Effector memory CD4-positive, alpha-beta T cell (primary cell): ENCODE data around the gene IGSF3.

Experiments used
- DNase-seq, 3 donors: peaks; one replicate each; pipeline ENCODE4 v3.0.0-alpha.2; 2020
- H3K27ac ChIP-seq: 2 replicates; pipeline ENCODE4 v1.7.0; 2013; ENCODE audit warnings: mild to moderate bottlenecking, low read length, moderate library complexity; ENCODE audit not compliant: insufficient read depth, poor library complexity, severe bottlenecking
- H3K27me3 ChIP-seq: replicated peaks from 2 replicates; pipeline ENCODE4 v1.7.0; 2013; ENCODE audit warnings: mild to moderate bottlenecking, low read length; ENCODE audit not compliant: insufficient read depth, control insufficient read depth, poor library complexity, severe bottlenecking
- H3K36me3 ChIP-seq: 2 replicates; pipeline ENCODE4 v1.7.0; 2013; ENCODE audit warnings: mild to moderate bottlenecking, low read length, moderate library complexity; ENCODE audit not compliant: control insufficient read depth, insufficient read depth
- H3K4me1 ChIP-seq: 2 replicates; pipeline ENCODE4 v1.7.0; 2013; ENCODE audit warnings: low read length, mild to moderate bottlenecking; ENCODE audit not compliant: control insufficient read depth, insufficient read depth, poor library complexity, severe bottlenecking
- H3K4me3 ChIP-seq: 2 replicates; pipeline ENCODE4 v1.7.0; 2013; ENCODE audit warnings: low read length, low read depth, mild to moderate bottlenecking; ENCODE audit not compliant: insufficient read depth, poor library complexity, severe bottlenecking
- H3K9me3 ChIP-seq: 2 replicates; pipeline ENCODE4 v1.7.0; 2013; ENCODE audit warnings: mild to moderate bottlenecking, low read length, moderate library complexity; ENCODE audit not compliant: control insufficient read depth

IGSF3 gene

DNA sequence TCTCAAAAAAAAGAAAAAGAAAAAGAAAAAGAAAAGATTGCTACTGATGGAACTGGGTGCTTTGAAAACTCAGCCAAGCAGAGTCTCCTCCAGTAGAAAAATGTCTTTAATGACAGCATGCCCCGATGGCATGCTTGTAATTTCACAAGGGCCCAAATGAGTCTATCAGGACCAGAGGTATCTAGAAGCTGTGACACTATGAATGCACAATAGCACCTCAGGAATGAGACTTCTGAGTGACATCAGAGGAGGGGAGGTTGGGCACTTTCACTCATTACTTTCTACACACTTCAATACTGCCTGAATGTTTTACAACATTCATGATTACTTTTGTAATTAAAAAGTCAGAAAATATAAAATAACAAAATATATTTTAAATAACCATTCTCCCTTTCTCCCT is 81.6 kb downstream of the IGSF3 start:
- H3K36me3 ChIP-seq: no peaks in the 10 kb centered on the region
- no peak overlapping the region for H3K27ac ChIP-seq

GRCh38 chr1:116581323-116581885 is 86.1 kb downstream of the IGSF3 start:
- DNase-seq: no peak
- Histone ChIP-seq H3K4me1 (no peaks in the 10 kb centered on the region), H3K36me3 (no peaks in the 10 kb centered on the region), H3K9me3 (no peaks in the 10 kb centered on the region), H3K27ac (no peak overlapping the region), H3K4me3 (no peak overlapping the region), H3K27me3 (no peaks in the 10 kb centered on the region)

More for the DNA sequence above, 81.6 kb downstream of the IGSF3 start:
- Histone ChIP-seq H3K4me3 (no peak overlapping the region), H3K4me1 (no peaks in the 10 kb centered on the region), H3K27me3 (no peaks in the 10 kb centered on the region), H3K9me3 (no peaks in the 10 kb centered on the region)
- no peak for DNase-seq

DNA sequence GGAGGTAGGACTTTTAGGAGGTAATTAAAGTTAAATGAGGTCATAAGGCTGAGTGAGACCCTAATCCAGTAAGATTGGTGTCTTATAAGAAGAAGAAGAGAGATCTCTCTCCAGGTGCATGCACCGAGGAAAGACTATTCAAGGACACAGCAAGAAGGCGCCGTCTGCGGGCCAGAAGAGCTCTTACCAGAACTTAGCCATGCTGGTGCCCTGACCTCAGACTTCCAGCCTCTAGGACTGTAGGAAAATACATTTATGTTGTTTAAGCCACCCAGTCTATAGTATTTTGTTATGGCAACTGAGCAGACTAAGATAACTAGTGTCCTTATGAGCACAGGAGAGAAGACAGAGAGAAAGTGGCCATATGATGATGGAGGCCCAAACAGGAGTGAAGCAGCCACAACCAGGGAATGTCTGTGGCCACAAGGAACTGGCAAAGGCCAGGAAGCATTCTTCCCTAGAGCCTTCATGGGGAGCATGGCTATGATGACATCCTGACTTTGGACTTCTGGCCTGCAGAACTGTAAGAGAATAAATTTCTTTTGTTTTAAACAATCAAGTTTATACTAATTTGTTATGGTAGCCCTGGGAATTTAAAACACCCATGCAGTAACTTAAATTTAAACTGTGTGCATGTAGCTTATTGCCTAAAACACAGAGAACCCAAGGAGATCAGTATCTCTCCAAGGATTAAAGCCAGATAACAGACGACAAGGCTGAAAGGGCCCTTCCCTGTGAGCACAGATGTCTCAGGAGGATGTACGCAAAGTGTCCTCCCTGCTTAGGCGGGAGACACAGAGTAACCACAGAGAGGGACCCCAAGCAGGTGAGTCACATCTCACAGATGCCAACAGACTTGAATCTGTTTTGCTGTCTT is 86.8 kb downstream of the IGSF3 start:
- Histone ChIP-seq H3K9me3 (no peaks in the 10 kb centered on the region), H3K36me3 (no peaks in the 10 kb centered on the region), H3K4me1 (no peaks in the 10 kb centered on the region), H3K27ac (no peak overlapping the region), H3K4me3 (no peak overlapping the region), H3K27me3 (no peaks in the 10 kb centered on the region)
- no peak for DNase-seq

GRCh38 chr1:116579259-116579875 is 88.2 kb downstream of the IGSF3 start:
- Histone ChIP-seq H3K27me3 (no peaks in the 10 kb centered on the region), H3K36me3 (no peaks in the 10 kb centered on the region), H3K27ac (no peak overlapping the region), H3K9me3 (no peaks in the 10 kb centered on the region), H3K4me1 (no peaks in the 10 kb centered on the region), H3K4me3 (no peak overlapping the region)
- no peak for DNase-seq

- Histone ChIP-seq H3K4me1 (no peaks in the 10 kb centered on the region), H3K9me3 (no peaks in the 10 kb centered on the region), H3K4me3 (no peak overlapping the region), H3K36me3 (no peaks in the 10 kb centered on the region), H3K27ac (no peak overlapping the region), H3K27me3 (no peaks in the 10 kb centered on the region)
- no peak for DNase-seq
Measured at GRCh38 chr1:116578581-116578980, 89.0 kb downstream of the IGSF3 start.

- no peaks in the 10 kb centered on the region for H3K4me1 ChIP-seq
- H3K9me3 ChIP-seq: no peaks in the 10 kb centered on the region
- no peaks in the 10 kb centered on the region for H3K36me3 ChIP-seq
- DNase-seq: no peak
- no peak overlapping the region for H3K4me3 ChIP-seq
- H3K27ac ChIP-seq: no peak overlapping the region
- no peaks in the 10 kb centered on the region for H3K27me3 ChIP-seq
Measured at GRCh38 chr1:116577759-116578314, 89.7 kb downstream of the IGSF3 start.

DNA sequence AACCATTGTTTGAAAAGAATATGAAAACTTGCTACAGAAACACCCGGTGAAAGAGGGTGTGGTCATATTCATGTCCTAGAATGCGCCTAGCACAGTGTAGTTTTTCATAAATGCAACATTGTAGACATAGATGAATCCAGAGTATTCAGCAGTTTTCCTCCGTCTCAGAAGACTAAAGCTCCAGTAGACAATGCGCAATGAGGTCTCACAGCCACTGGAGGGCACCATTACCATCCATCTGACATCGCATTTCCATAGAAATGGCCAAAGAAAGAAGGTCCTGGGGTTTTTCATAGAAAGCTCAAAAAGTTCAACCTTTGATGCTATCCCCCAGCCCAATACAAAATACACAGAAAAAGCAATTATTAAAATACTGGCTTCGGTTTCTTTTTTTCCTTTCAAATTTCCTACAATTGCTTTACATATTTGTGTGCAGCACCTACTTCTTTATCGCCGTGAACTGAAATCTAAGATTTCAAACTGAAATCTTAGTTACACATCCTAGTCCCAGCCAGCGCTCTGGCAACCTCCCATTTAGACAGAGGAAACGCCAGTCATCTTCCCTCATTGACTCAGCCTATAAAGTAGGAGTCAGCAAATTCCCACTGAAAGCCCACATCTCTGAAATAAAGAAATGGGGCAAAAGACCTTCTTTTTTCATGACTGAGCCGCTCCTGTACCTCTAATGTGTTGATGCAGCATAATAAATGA is 92.8 kb downstream of the IGSF3 start:
- Histone ChIP-seq H3K9me3 (no peaks in the 10 kb centered on the region), H3K27me3 (no peaks in the 10 kb centered on the region), H3K4me3 (no peak overlapping the region), H3K27ac (no peak overlapping the region), H3K4me1 (no peaks in the 10 kb centered on the region), H3K36me3 (no peaks in the 10 kb centered on the region)
- DNase-seq: peak in 2 of 3 donors; percentile 20 to 37

DNA sequence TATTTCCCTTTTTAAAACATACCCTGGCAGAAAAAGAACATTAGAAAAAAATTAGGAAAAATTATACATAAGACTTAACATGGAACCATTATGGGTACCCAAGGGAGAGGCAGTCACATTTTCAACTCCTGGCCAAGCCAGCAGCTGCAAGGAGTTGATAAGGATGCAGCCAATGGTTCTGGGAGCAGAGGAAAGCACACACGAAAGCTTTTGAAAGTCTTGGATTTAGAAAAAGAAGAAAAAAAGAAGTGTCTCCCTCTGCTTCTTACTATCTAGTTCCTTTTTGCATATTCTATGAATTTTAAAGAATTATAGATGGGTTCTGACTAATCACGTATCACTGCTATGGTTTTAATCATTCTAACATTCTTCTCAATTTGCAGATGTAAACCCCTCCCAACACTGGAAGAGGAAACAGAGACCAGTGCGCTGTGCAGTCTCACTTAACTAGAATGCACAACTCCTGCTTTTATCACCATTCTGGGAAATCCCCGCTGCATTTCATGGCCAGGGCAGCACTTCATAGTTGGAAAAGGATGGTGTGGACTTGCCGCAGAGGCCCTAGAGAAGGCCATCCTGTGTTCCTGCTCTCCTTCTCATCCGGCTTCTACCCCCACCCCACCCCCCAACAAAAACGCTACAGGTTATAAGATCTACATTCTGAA is 94.0 kb downstream of the IGSF3 start:
- Histone ChIP-seq H3K4me1 (peaks cover 10% of the 10 kb centered on the region), H3K27ac (no peak overlapping the region), H3K9me3 (no peaks in the 10 kb centered on the region), H3K4me3 (no peak overlapping the region), H3K27me3 (no peaks in the 10 kb centered on the region), H3K36me3 (no peaks in the 10 kb centered on the region)
- no peak for DNase-seq

DNA sequence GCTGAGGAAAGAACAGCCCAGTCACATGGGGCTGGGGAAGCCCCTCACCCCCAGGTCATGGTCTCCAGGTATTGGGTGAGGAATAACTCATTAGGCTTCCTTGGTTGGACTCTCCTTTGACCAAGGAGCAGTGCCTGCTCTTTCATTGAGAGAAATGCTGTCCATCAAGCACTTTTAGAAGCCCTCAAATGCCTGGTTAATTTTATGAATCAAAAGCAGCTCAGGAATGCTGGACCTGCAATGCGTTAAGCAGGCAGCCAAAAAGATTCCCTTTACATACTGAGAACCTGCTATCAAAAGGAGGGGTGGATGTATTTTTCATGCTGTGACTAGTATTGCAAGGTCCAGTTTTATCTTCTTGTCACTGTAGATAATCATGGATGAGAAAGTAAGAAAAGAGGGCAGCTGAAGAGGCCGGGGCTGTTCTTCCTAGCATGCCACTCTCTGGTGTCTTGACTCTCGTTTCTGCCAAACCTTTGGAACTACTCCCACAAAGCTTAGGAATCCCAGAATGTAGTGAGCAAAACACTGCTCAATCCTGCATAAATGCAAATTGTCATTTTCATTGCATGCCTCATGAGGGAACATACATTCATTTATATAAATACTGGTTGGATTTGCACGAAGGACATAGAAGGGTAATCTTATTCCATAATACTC is 94.6 kb downstream of the IGSF3 start:
- no peaks in the 10 kb centered on the region for H3K9me3 ChIP-seq
- no peak overlapping the region for H3K27ac ChIP-seq
- DNase-seq: no peak
- H3K4me3 ChIP-seq: no peak overlapping the region
- no peaks in the 10 kb centered on the region for H3K36me3 ChIP-seq
- H3K4me1 ChIP-seq: peaks cover 16% of the 10 kb centered on the region
- H3K27me3 ChIP-seq: no peaks in the 10 kb centered on the region
